GM18868 (cell line): Measurements from ENCODE around the gene WSCD1.

Experiments
- ATAC-seq: cut with Tn5 transposase; IDR thresholded peaks from one replicate; pipeline ENCODE4 v1.9.1; 2021; ENCODE audit warnings: mild to moderate bottlenecking, moderate library complexity; ENCODE audit not compliant: unreplicated experiment

The WSCD1 gene

DNA sequence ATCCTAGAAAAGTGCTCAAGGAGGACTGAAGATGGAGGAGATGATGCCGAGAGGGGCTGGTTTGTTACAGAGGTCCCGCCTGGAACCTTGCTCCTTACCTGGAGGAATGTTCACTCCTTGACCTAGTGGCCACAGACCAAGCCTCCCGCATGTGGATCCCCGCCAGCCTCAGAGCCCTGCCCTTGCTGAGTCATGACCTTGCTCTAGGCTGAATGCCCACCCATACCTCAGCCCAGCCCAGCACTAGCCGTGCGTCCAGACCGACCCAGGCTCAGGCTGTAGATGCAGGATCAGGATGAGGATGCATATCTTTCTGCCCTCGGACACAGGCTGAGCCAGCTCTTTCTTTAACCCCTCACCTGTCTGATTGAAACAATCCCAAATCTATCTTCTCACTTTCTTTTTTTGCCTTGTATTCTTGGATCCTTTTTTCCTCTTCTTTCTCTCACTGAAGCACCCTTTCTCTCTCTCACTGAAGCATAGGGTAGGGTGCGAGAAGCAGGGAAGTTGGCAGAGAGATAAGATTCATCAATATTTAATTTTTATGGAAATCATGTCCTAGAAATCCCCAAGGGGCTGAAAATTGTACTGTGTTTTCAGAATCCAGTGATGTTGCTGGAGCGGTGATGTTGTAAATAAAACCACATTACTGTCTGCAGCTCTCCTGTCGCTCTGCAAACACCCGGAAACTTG lies 34.9 kb downstream of the WSCD1 start:
- no peak for ATAC-seq

DNA sequence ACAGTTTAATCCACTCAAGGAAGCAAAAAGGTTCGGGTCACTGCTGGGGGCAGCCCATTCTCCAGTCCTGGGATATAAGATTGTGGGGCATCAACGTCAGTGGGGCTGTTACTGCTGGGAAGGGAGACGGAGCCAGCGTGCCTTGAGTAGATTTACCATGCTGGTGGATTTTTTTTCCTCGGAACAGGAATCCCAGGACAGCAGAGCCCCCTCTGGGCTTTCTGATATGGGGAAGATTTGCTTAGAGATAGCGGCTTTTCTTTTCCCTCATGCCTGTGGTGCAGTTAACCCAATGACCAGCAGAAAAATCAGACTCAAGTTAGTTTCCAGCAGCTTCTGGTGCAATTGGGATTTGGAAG lies 35.4 kb downstream of the WSCD1 start:
- ATAC-seq = no peak

DNA sequence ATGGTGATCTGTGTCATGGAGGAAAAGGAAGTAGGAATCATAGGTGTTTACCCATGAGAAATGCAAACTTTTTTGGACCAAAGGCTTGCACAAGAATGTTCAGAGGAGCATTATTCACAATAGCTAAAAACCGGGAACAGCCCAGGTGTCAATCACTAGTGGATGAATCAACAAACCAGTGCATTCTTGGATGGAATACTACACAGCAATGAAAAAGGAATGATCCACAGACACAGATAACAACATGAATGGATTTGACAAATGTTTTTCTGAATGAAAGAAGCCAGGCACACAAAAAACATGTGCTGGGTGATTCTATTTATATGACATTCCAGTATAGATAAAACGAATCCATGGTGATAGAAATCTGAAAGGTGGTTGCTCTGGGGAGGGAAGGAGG lies 36.0 kb downstream of the WSCD1 start:
- no peak for ATAC-seq

DNA sequence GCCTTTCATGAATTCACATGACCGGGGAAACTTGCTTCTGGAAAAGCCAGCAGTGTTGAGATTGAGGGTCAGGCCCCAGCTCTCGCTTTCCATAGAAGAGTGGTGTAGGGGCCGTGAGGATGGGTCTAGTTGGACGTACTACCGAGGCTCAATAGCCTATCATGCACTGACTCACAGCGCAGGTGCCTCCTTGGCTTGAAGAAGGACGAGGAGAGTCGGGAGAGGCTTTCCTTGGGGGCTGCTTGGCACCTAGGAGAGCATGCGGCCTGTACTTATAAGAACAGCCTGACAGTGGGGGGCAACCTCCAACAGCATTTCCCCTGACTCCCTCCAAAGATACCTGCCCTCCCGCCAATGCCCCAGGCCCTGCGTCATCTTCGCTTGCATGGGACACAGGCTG lies 37.6 kb downstream of the WSCD1 start:
- no peak for ATAC-seq

DNA sequence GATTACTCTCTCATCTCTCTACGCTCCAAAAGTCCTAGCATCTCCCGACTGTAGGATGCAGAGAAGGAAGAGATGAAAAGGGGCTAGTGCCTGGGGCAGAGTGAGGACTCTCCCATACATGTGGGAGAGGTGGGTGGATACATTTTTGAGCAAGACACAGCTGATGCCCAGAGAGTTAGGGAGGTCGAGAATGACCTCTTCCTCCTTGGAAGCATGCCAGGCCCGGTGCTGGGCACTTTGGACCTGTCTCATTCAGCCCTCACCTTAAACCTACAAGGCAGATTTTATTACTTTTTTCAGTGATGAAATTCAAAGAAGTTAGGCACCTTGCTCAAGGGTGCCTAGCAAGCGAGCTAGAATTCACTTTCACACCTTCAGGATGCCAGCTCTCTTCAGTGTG lies 38.2 kb downstream of the WSCD1 start:
- no peak for ATAC-seq

DNA sequence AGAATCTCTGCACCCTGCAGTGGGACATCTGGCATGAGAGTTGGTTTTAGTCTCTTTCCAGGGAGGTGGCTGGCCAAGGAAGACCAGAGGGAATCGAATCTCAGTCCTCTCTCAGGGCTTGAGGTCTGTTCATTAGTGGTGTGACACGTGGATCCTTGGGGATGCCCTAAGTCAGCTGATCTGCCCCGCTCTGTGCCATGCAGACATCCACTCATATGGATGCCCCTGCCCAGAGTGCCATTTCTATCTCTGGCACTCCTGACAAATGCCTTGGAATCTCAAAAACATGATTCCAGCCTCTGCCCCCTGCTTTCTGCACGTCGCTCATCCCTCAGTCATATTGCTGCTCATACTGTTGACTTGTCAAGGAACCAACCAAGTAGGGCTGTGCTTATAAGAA lies 38.8 kb downstream of the WSCD1 start:
- ATAC-seq = no peak

DNA sequence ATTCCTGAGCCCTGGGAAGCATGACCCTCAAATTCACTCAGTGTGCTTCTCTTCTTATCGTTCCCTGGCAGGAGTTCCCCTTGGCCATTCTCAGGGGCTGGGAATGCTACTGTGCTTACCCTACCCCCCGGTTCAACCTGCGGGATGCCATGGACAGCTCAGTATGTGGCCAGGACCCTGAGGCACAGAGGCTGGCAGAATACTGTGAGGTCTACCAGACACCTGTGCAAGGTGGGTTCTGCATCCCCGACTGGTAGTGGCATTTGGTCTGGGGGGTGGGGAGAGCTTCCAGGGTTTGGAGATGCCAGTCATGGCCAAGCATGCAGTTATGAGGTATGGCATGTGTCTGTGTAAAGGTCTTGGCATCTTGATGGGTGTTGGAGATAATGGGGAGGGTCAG lies 39.4 kb downstream of the WSCD1 start:
- ATAC-seq = no peak

DNA sequence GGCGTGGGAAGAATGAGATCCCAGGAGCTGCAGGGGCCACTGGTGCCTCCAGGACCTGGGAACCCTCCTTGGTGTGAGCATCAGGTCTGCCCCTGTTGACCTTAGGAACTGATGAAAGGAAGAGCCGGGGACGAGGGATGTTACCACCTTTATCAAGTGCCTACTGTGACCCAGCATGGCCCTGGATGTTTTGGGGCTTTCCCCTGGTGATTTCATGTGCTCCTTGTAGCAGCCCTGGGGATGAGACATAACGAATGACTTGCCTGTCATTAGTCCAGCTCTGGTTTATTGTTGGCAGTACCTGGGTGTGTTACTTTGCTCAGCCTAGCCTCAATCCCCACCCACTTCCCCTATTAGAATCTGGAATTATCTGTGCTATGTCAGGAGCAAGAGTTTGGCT lies 39.9 kb downstream of the WSCD1 start:
- ATAC-seq = no peak

DNA sequence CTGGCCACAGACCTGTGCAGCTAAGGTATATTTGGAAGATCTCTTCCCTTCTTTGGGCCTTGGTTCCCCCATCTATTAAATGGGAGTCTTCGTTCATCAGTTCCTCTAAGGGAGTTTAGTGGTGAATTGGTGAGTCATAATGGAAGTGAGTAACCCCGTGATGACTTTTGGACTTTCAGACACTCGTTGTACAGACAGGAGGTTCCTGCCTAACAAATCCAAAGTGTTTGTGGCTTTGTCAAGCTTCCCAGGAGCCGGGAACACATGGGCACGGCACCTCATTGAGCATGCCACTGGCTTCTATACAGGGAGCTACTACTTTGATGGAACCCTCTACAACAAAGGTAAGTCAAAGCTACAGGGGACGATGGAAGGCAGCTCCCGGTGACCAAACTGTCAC lies 40.4 kb downstream of the WSCD1 start:
- no peak for ATAC-seq

DNA sequence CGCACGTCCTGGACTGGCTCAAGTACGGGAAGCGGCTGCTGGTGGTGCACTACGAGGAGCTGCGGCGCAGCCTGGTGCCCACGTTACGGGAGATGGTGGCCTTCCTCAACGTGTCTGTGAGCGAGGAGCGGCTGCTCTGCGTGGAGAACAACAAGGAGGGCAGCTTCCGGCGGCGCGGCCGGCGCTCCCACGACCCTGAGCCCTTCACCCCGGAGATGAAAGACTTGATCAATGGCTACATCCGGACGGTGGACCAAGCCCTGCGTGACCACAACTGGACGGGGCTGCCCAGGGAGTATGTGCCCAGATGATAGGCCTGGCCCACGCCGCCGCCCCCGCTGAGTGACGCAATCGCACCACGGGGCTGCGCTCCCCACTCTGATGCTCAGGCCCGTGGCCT lies 50.2 kb downstream of the WSCD1 start:
- ATAC-seq = no peak

DNA sequence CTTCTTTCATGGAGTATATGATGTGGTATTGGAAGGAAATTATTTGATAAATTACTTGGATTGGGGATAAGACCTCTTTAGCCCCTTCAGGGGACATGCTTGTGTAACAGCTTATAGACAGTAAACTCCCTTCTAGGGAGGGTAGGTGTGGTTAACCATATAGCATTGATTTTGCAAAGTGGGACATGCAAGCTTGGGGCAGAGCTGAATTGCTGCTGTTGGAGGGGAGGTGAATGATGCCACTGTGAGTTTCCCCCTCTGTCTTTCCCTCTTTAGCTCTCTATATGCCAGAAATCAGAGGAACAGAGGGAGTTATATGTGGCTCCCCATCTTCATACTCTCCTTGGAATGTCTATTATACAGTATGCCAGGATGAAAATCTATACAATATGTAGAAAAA lies 54.7 kb downstream of the WSCD1 start:
- ATAC-seq = no peak

DNA sequence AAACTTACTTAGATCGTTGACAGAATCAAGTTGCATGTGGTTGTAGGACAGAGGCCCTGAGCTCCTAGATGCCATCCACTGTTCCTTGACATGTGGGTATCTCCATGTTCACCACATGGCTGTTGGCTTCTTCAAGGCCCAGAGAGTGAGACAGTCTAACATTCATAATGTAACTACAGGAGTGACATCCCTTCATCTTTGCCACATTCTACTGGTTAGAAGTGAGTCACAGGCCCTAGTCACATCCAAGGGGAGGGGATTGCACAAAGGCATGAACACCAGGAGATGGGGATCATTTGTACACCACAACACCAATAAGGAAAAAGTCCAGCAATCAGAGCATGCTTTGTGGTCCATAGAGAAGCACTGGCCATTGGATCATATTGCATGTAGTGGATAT lies 56.6 kb downstream of the WSCD1 start:
- ATAC-seq = no peak

DNA sequence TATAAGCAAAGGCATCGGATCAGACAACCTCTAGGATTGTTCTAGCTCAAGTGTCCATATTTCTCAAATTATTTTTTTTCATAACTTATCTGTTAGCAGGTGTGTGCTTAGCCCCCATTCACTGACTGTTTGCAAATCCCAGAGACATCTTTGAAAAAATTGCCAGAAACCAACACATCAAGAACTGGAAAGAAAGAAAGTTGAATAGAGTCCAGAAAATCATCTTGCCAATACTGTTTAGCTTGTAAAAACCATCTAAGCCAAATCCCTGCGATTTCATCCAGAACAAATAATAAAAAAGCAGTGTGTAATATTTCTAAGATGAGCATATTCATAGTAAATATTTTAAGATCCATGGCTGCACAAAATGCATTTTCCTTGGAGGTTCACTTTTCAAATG lies 64.5 kb downstream of the WSCD1 start:
- no peak for ATAC-seq

DNA sequence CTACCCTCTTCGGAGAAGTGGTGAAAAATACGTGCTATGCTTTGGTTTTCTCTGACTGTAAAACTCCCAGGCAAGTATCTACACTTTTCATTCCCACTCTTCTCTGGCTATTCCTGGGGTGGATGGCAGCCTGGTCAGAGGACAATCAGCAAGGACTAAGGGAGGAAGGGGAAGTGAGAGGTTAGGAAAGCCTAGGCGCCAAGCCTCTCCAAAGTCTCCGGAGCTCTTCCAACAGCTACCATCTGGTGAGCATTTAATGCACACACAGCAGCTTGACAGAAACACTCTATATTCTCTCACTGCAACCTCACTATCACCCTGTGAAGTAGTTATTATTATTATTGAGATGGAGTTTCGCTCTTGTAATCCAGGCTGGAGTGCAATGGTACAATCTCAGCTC lies 65.1 kb downstream of the WSCD1 start:
- ATAC-seq = no peak

DNA sequence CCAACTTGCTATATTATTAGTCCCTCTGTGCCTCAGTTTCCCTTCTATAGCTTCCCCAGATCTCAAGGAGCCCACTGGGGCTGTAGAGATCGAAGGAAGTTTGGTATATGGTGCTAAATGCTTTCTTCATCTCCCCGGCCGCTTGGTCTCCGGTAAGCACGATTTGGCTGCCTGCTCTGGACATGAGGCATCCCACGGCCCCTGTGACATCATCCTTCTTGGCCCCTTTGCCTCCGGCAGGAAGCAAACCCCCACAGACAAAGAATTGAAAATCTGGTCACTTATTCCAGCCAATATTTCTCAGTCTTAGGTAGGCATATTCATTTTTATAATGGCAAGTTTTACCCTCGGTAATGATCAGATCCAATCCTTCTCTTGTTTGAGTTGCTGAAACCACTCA lies 65.8 kb downstream of the WSCD1 start:
- no peak for ATAC-seq

DNA sequence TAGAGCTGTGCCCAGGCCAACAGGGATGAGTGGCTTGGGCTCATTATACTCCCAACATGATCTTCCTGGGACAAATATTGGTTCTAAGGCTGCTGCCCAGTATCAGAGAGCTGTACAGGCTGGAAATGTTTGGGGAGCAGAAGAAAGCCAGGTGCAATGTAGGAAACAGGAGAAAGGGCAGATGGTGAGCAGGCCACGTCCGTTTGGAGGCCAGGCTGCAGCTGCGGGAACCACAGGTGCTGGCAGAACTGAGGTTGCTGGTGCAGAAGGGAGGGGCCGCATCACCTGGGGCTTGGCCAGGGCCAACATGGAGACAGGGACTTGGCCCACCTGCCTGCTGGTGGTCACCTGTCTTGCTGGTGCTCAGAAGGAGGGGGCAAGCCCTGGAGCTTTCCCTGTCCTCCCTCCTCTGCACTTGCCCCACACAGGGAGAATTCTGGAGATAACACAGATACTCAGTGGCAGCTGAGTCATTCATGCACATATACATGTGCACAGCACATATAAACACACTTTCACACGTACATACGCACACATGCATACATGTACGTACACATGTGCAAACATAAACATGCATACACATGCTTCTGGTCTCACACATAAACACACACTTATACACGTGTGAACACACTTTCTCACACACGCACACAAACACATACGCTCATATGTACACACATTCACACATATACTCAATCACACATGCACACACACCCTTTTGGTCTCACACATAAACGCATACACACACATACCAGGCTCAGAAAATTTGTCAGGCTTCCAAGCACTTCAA lies 67.7 kb downstream of the WSCD1 start:
- ATAC-seq = no peak

DNA sequence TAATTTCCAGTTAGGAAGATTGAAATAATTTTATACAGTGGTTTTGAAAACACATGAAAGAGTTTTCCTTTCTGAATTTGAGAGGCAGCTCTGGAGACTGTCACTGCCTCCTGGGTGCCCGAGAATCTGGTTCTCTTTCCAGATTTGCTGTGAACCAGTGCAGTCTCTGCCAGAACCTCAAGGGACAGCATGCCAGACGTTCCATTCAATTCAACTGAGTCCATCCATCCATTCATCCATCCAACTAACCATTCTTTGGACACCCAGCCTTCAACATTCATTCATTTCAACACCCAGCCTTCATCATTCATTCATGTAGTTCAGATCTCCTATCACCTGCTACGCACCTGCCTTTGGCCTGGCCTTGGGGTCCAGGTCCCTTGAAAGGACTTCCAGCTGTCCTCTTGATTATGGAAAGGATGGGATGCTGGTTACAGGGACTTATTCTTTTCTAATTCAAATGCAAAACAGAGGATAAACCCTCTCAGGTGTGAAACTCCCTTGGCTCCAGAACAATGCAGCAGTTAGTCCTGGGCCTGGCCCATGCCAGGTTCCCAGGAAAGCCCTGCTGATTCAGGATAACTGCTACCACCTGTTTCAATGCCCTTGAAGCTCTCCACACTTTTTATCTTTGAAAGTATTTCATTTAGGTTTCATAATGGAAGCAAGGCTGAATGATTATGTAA lies 68.7 kb downstream of the WSCD1 start:
- ATAC-seq = no peak

DNA sequence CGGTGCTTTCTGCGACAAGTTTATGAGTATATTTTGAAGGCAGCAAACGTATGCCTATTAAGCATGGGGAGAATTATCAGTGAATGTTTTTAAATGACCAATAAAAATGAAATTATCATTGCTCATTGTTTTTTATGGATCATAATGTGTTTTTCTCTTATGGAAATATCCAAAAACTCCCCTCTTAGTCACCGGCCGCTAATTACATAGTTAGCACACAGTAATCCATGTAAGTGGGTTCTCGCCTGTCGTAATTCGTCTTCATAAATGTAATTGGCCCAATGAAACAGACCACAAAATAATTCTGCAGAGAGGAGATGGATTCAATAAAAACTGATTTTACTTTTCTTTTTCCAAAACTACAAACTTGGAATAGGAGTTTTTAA lies 69.3 kb downstream of the WSCD1 start:
- ATAC-seq = no peak

DNA sequence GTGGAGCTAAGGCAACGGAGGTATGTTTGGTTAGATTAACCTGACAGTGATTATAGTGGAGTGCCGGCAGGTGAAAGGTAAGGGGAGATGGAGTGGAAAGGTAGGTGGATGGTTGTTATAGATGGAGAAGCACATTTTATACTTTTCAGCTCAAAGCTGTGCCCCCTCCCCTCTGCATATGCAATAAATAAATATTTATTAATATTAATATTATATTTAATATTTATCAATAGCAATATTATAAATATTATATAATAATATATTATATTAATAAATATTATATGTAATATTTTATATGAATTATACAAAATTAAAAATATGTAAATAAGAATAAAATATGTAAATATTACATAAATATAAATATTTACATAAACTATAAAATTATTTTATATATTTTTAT lies 70.0 kb downstream of the WSCD1 start:
- ATAC-seq = no peak

DNA sequence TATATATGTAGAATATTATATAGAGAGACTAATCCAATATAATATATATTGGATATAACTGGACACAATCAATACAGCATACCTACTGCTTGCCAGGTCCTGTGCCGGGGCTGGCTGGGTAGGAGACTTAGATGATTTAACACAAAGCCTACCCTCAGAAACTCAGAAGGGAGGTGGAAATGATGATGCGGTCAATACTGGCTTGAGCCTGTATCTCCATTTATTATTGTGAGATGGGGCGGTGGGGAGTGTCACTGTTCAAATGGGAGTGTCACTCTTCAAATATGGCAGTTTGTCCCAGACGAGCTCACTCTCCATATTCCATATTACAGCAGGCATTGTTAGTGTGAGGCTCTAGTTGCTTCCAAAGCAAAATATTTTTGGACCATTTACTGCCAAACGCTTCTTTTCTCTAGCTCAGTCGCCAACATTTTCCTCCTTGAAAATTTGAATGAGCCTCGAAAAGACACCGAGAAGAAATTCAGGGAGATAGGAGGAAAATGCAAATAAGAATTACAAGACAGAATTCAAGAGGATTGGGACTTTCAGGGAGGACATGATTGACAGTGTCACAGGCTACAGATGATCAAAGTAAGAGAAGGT lies 70.7 kb downstream of the WSCD1 start:
- no peak for ATAC-seq

DNA sequence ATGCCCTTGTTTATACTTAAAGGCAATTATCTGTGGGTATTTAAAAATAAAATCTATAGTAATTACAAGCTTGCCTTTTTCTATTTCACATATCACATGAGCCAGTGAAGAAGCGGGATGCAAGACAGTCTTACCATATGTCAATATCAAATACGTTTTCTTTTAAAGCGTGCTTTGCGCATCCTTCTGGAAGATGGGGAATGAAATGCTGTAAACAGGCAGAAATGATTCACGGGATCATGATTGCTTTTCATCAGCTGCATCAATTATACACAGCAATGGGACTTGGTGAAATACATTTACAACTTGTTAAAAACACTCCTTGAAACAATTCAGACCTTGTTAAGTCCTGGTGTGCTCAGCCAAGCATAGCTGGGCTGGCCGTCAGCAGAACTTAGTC lies 72.5 kb downstream of the WSCD1 start:
- ATAC-seq = no peak

DNA sequence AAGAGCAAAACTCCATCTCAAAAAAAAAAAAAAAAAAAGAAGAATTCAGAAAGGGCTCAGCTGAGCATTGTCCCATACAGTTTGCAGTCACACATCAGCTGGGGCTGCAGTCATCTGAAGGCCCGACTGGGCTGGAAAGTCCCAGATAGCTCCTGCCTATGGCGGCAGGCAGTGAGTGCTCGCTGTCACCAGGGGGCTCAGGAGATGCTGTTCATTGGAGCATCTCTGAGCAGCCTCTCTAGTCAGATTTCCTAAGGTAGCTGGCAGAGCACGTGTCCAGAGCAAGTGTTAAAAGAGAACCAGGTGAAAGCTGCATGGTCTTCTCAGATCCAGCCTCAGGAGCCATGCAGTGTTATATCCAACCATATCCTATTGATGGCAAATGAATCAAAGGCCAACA lies 75.8 kb downstream of the WSCD1 start:
- no peak for ATAC-seq
